IMR-90 (cell line): ENCODE results near the gene LIN37. TPM values are rescaled to one million over a fixed set of nuclear protein-coding genes. Genes with fewer than 3 reads are reported as not detected.
A peak's percentile ranks its signal among the peaks of the same experiment; 100 is the strongest.

Experiments
- ATAC-seq: fragments of 200-7000 bp; cut with Tn5 transposase; 2 replicates; pipeline ENCODE4 v1.9.1; 2020; ENCODE audit warnings: low read depth, mild to moderate bottlenecking, moderate library complexity
- BruUV-seq: library from RNA; stranded (reverse); fragments of 400-500 nt; replicated peaks from 2 replicates; lab custom pipeline; 2021; lab: Mats Ljungman, UMichigan
- CTCF ChIA-PET: fragments of 300-600 bp; formaldehyde crosslinking; extraction: SDS; loops from one replicate; lab custom pipeline; 2021; ENCODE audit warnings: antibody characterized with exemption; lab: Yijun Ruan, JAX
- POLR2A ChIA-PET: fragments of 300-600 bp; sonication (Branson Sonifier 250); formaldehyde crosslinking; loops from one replicate; lab custom pipeline; 2022; ENCODE audit warnings: antibody characterized with exemption; ENCODE audit not compliant: unreplicated experiment; lab: Charles Lee
- DNase-seq: peaks from one replicate; pipeline ENCODE4 v3.0.0; 2013
- H2AFZ ChIP-seq: replicated peaks from 2 replicates; pipeline ENCODE3; 2013; ENCODE audit warnings: low read length, mild to moderate bottlenecking; ENCODE audit not compliant: poor library complexity
- H2AK5ac ChIP-seq: 2 replicates; pipeline ENCODE4 v1.6.1; 2013; ENCODE audit warnings: low read depth, low read length, inconsistent platforms
- H2AK9ac ChIP-seq: replicated peaks from 2 replicates; pipeline ENCODE3; 2013; ENCODE audit warnings: mild to moderate bottlenecking, low read depth, low read length, moderate library complexity; ENCODE audit not compliant: poor library complexity
- H2BK120ac ChIP-seq: 2 replicates; pipeline ENCODE4 v1.6.1; 2013; ENCODE audit warnings: low read depth, low read length, inconsistent platforms
- H2BK15ac ChIP-seq: 3 replicates; pipeline ENCODE4 v1.6.1; 2013; ENCODE audit warnings: low read depth, low read length, inconsistent platforms
- H2BK20ac ChIP-seq: 2 replicates; pipeline ENCODE4 v1.6.1; 2013; ENCODE audit warnings: low read depth, mild to moderate bottlenecking, inconsistent platforms, low read length, moderate library complexity
- H2BK5ac ChIP-seq: 2 replicates; pipeline ENCODE4 v1.6.1; 2013; ENCODE audit warnings: mild to moderate bottlenecking, low read depth, low read length, inconsistent platforms; ENCODE audit not compliant: poor library complexity, severe bottlenecking
- H3K14ac ChIP-seq: replicated peaks from 2 replicates; pipeline ENCODE4 v1.6.1; 2013; ENCODE audit warnings: low read depth, low read length, inconsistent platforms
- H3K18ac ChIP-seq: 2 replicates; pipeline ENCODE4 v1.6.1; 2013; ENCODE audit warnings: low read depth, low read length, control low read depth
- H3K23ac ChIP-seq: 2 replicates; pipeline ENCODE4 v1.6.1; 2013; ENCODE audit warnings: low read depth, low read length, inconsistent platforms
- H3K27ac ChIP-seq: 2 replicates; pipeline ENCODE4 v1.5.1; 2013; ENCODE audit warnings: mild to moderate bottlenecking, control low read depth, low read length; ENCODE audit not compliant: insufficient read depth
- H3K27me3 ChIP-seq: 2 replicates; pipeline ENCODE4 v1.6.1; 2013; ENCODE audit warnings: low read length; ENCODE audit not compliant: control insufficient read depth, insufficient read depth
- H3K36me3 ChIP-seq: 2 replicates; pipeline ENCODE4 v1.6.1; 2013; ENCODE audit warnings: low read length, mixed read lengths; ENCODE audit not compliant: control insufficient read depth, insufficient read depth
- H3K4ac ChIP-seq: 2 replicates; pipeline ENCODE4 v1.6.1; 2013; ENCODE audit warnings: low read depth, low read length, inconsistent platforms
- H3K4me1 ChIP-seq: 2 replicates; pipeline ENCODE4 v1.6.1; 2013; ENCODE audit warnings: low read length, mixed read lengths; ENCODE audit not compliant: control insufficient read depth, insufficient read depth
- H3K4me2 ChIP-seq: 2 replicates; pipeline ENCODE4 v1.6.1; 2013; ENCODE audit warnings: low read depth, mild to moderate bottlenecking, control low read depth, low read length, moderate library complexity
- H3K4me3 ChIP-seq: 2 replicates; pipeline ENCODE4 v1.5.1; 2013; ENCODE audit warnings: low read depth, mild to moderate bottlenecking, control low read depth, low read length, moderate library complexity; ENCODE audit not compliant: insufficient read depth
- H3K56ac ChIP-seq: 2 replicates; pipeline ENCODE4 v1.6.1; 2013; ENCODE audit warnings: low read length, inconsistent platforms; ENCODE audit not compliant: insufficient read depth; ENCODE audit errors: extremely low read depth
- H3K79me1 ChIP-seq, 2 experiments: 2 replicates each; pipeline ENCODE4 v1.6.1; 2013; ENCODE audit warnings: low read length in 2 of 2, inconsistent platforms in 1 of 2, low read depth in 1 of 2
- H3K9ac ChIP-seq: 2 replicates; pipeline ENCODE4 v1.6.1; 2013; ENCODE audit warnings: low read depth, low read length, control low read depth
- H3K9me1 ChIP-seq: 2 replicates; pipeline ENCODE4 v1.6.1; 2013; ENCODE audit warnings: low read length, inconsistent platforms; ENCODE audit not compliant: insufficient read depth
- H3K9me3 ChIP-seq: 2 replicates; pipeline ENCODE4 v1.6.1; 2013; ENCODE audit warnings: low read length; ENCODE audit not compliant: control insufficient read depth, insufficient read depth
- H4K20me1 ChIP-seq: 2 replicates; pipeline ENCODE4 v1.6.1; 2013; ENCODE audit warnings: low read length, inconsistent platforms; ENCODE audit not compliant: insufficient read depth
- H4K5ac ChIP-seq: 2 replicates; pipeline ENCODE4 v1.6.1; 2013; ENCODE audit warnings: mild to moderate bottlenecking, low read depth, low read length, control low read depth
- H4K8ac ChIP-seq, 2 experiments: 2 replicates each; pipeline ENCODE4 v1.6.1; 2013; ENCODE audit warnings: low read depth in 2 of 2, low read length in 2 of 2, control low read depth in 1 of 2, inconsistent platforms in 1 of 2
- H4K91ac ChIP-seq: 2 replicates; pipeline ENCODE4 v1.6.1; 2013; ENCODE audit warnings: low read depth, low read length, inconsistent platforms; ENCODE audit not compliant: insufficient read depth
- MAZ ChIP-seq: IDR thresholded peaks from 2 replicates; pipeline ENCODE4 v1.6.1; 2012; ENCODE audit warnings: low read depth, mild to moderate bottlenecking, low read length, improper control_type of control experiment, moderate library complexity, borderline replicate concordance
- RCOR1 ChIP-seq: IDR thresholded peaks from 2 replicates; pipeline ENCODE4 v1.6.1; 2012; ENCODE audit warnings: mild to moderate bottlenecking, low read length, improper control_type of control experiment; ENCODE audit not compliant: insufficient replicate concordance
- SMC3 ChIP-seq: fragments of 150-350 bp; IDR thresholded peaks from 2 replicates; pipeline ENCODE4 v1.6.1; 2016; ENCODE audit warnings: low read depth, mild to moderate bottlenecking, antibody characterized with exemption, low read length, moderate library complexity
- WGBS, 2 experiments: methylation state at CpG; one replicate each; pipeline versions ENCODE4 v1.1.5 to v1.1.7; 2013; ENCODE audit warnings: missing lambda C conversion rate in 2 of 2; ENCODE audit not compliant: insufficient read length in 1 of 2; ENCODE audit errors: extremely low coverage in 2 of 2; 5-methylcytosine and 5-hydroxymethylcytosine counted together
- dilution Hi-C: fragments of 300-500 bp; cut with HindIII; formaldehyde crosslinking; loops from one replicate; pipeline ENCODE4 v1.14.3; 2018; ENCODE audit warnings: low sequenced_read_pairs; ENCODE audit not compliant: unreplicated experiment
- in situ Hi-C: fragments of 300-500 bp; cut with MboI; formaldehyde crosslinking; loops from 3 replicates; pipeline ENCODE4 v1.14.3; 2019; ENCODE audit warnings: low sequenced_read_pairs, inconsistent platforms, mixed read lengths
- intact Hi-C: fragments of 100-400 bp; cut with micrococcal nuclease; formaldehyde crosslinking; loops from 2 replicates; pipeline ENCODE4 v1.10.0; 2022
- polyA plus RNA-seq, 3 experiments: library from polyadenylated mRNA; depleted of rRNA; stranded (reverse); fragments of >200 nt; gene quantifications; 2 replicates each; pipeline ENCODE4 v1.2.3, GENCODE V29; 2012; ENCODE audit warnings: low replicate concordance in 1 of 3
- total RNA-seq: library from RNA; depleted of rRNA; stranded (reverse); fragments of >200 nt; gene quantifications from 2 replicates; pipeline ENCODE4 v1.2.3, GENCODE V29; 2012

Gene LIN37
- total and polyA plus RNA-seq, 2 of the 4 experiments (the other 2 are of a cell fraction), result 12.7 to 23.1 TPM

DNA sequence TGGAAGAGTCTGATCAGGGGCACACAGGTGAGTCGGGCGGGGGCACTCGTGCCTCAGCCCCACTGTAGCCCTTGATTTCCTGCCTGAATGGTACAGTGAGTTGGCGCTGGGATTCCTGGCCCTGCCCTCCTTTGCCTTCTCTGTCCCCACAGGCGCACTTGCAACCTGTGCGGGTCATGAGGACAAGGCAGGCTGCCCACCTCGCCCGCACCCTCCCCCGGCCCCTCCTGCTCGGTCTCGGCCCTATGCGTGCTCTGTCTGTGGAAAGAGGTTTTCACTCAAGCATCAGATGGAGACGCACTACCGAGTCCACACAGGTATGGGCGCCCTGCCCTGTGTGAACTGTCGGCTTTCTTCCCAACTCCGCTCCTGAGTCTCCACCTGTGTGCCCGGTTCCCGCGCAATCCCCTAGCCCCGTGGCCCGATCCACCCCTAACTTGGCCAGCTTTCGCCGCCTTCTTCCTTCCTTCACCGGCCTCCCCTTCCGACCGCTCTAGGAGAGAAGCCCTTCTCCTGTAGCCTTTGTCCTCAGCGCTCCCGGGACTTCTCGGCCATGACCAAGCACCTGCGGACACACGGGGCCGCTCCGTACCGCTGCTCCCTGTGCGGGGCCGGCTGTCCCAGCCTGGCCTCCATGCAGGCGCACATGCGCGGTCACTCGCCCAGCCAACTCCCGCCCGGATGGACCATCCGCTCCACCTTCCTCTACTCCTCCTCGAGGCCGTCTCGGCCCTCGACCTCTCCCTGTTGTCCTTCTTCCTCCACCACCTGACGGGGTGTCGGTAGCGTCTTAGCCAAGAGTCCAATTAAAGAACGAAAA, 32.2 kb upstream of the LIN37 start:
- intact Hi-C loops (loop anchor here (2.0 kb wide), 2 partner anchors 29 to 71 kb away; partner anchors contain the start of genes PSENEN and U2AF1L4), dilution Hi-C loops (no loop called here), in situ Hi-C loops (loop anchor here (5.0 kb wide), 1 partner anchor 169 kb away; the partner anchor contains the start of gene TMEM147)
- no peak overlapping the region; the same call in 2 of the 3 replicates for H2BK15ac ChIP-seq
- H4K20me1 ChIP-seq, result peaks cover 16% of the 10 kb centered on the region
- BruUV-seq, result no TSS peak
- peaks cover 14% of the 10 kb centered on the region for H3K4me1 ChIP-seq
- TF ChIP-seq MAZ (no peak), RCOR1 (no peak), SMC3 (no peak)
- H3K36me3 ChIP-seq, result peaks cover 6% of the 10 kb centered on the region; the same call in 1 of the 2 replicates
- peak overlapping the region; percentile 74; the same call in 1 of the 2 replicates for H4K91ac ChIP-seq
- H3K4ac ChIP-seq, result peak overlapping the region; percentile 91
- H3K9me3 ChIP-seq, result no peaks in the 10 kb centered on the region
- peak overlapping the region; percentile 32 for H2BK5ac ChIP-seq
- no peak overlapping the region for H3K18ac ChIP-seq
- H3K56ac ChIP-seq, result no peak overlapping the region; the same call in 1 of the 2 replicates
- peaks cover 4 to 31% of the 10 kb centered on the region in 2 experiments; a peak in 2 of 4 replicates for H3K79me1 ChIP-seq
- no peaks in the 10 kb centered on the region for H3K27me3 ChIP-seq
- H3K27ac ChIP-seq, result peak overlapping the region; percentile 59
- H2BK20ac ChIP-seq, result no peak overlapping the region
- H3K9me1 ChIP-seq, result no peaks in the 10 kb centered on the region; the same call in 1 of the 2 replicates
- ATAC-seq (peak; percentile 22), DNase-seq (peak; percentile 30)
- H4K8ac ChIP-seq, result peak overlapping the region; percentile 73 to 87
- peak overlapping the region; percentile 43 for H4K5ac ChIP-seq
- H3K9ac ChIP-seq, result peak overlapping the region; percentile 57
- H3K4me2 ChIP-seq, result peak overlapping the region; percentile 75
- H3K14ac ChIP-seq, result peak overlapping the region; percentile 81; the same call in 1 of the 2 replicates
- H2AK9ac ChIP-seq, result peak overlapping the region; percentile 84
- peak overlapping the region; percentile 55 for H3K23ac ChIP-seq
- H2AK5ac ChIP-seq, result peak overlapping the region; percentile 68
- ChIA-PET POLR2A (no interaction called here), CTCF (no interaction called here)
- H2AFZ ChIP-seq, result peak overlapping the region; percentile 99
- WGBS, 2 experiments, result 8% methylated on average over 37 of the region's 52 CpGs; no CpG with 5 or more reads in 1 of the 2 experiments
- peak overlapping the region; percentile 12 for H2BK120ac ChIP-seq
- H3K4me3 ChIP-seq, result peak overlapping the region; percentile 72
